Lower leg skin (tissue), 4 donors: Measurements from ENCODE around the gene FAM117B. TPM values are rescaled to one million over a fixed set of nuclear protein-coding genes. Genes with fewer than 3 reads are reported as not detected.

Experiments used
- DNase-seq, 2 donors: peaks; one replicate each; pipeline ENCODE4 v3.0.0-alpha.2; 2019; ENCODE audit warnings: low spot score in 2 of 2
- H3K4me3 ChIP-seq: fragments of 200-600 bp; sonication (generic); 2 replicates; pipeline ENCODE4 v1.5.1; 2017; ENCODE audit warnings: mild to moderate bottlenecking, low read depth; ENCODE audit not compliant: poor library complexity, severe bottlenecking
- CTCF ChIP-seq, 3 donors: fragments of 450-650 bp; IDR thresholded peaks; one replicate each; pipeline ENCODE4 v1.5.1; 2016; ENCODE audit warnings: antibody characterized with exemption in 3 of 3, mild to moderate bottlenecking in 3 of 3, moderate library complexity in 2 of 3
- POLR2A ChIP-seq, 2 donors: fragments of 450-650 bp; IDR thresholded peaks; one replicate each; pipeline ENCODE4 v1.6.1; 2016 to 2017; ENCODE audit warnings: antibody characterized with exemption in 2 of 2, mild to moderate bottlenecking in 1 of 2, moderate library complexity in 1 of 2
- WGBS, 2 donors: methylation state at CpG; one replicate each; pipeline ENCODE4 v1.1.5; 2018; 5-methylcytosine and 5-hydroxymethylcytosine counted together
- intact Hi-C: fragments of 100-400 bp; cut with DNase I; formaldehyde crosslinking; loops from one replicate; pipeline ENCODE4 v1.15.0; 2023; ENCODE audit warnings: low total_unique reads
- total RNA-seq, 4 donors: library from RNA; depleted of rRNA; stranded (reverse); fragments of >200 nt; gene quantifications; one replicate each; pipeline ENCODE4 v1.1.0, GENCODE V29; 2016

Gene FAM117B
- total RNA-seq, 4 donors from 2014 or later, result 9.6 to 28.8 (median 17.0) TPM

DNA sequence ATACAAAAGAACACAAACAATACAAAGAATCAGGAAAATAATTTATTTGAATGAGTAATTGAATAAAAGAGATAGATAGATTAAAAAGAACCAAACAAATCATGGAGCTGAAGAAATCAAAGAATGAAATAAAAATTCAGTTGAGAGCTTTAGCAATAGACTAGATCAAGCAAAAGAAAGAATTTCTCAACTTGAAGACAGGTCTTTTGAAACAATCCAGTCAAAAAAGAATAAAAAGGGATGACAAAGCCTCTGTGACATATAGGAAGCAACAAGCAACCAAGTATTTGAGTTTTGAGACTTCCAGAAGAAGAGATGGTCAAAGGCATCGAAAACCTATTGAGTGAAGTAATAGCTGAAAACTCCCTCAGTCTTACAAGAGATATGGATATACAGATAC lies 108.8 kb downstream of the FAM117B start:
- no peak for TF ChIP-seq POLR2A (IDR thresholded peaks at IDR 0.05)
- no peak for TF ChIP-seq CTCF (IDR thresholded peaks at IDR 0.05)
- no peak overlapping the region for H3K4me3 ChIP-seq
- DNase-seq, result no peak
- intact Hi-C loops, result no loop called here
- 94 to 100% methylated on average over 1 of the region's 1 CpG for WGBS, 2 donors

- no peak for TF ChIP-seq CTCF (IDR thresholded peaks at IDR 0.05)
- no peak for TF ChIP-seq POLR2A (IDR thresholded peaks at IDR 0.05)
- H3K4me3 ChIP-seq, result no peak overlapping the region
- 97 to 99% methylated on average over 2 of the region's 2 CpGs for WGBS, 2 donors
- intact Hi-C loops, result no loop called here
- DNase-seq, result no peak
These were observed 114.7 kb downstream of the FAM117B start for GRCh38 chr2:202749477-202749876.

DNA sequence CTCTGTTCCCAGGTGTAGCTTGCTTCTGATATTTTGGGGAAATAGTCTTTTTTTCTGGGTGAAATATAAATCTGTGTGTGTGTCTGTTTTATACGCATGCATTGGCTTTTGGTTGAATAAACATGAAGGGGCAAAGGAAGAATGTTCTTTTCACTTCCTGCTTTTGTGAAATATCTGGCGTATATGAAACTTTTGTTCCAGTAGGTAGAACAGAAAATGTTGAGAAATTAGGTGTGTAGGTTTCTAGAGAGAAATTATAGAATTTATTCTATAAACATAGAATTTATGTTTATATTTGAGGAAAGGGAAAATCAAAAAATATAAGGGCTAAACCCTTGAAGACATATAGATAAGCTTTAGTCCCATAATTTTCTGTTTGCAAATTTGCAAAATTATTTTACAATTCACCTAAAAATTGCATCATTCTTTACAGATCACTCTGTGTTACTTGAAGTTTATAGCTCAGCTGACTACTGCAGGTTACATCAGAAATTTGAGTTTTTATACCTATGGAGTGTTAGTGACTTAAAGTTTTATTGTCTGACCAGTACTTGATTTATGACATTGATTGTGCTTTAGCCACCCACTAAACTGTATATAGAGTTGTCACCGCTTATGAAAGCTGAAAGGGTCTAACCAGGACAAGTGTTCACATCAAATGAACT lies 116.1 kb downstream of the FAM117B start:
- TF ChIP-seq CTCF (IDR thresholded peaks at IDR 0.05), result no peak
- no peak for TF ChIP-seq POLR2A (IDR thresholded peaks at IDR 0.05)
- intact Hi-C loops, result no loop called here
- no peak for DNase-seq
- 87 to 97% methylated on average over 3 of the region's 3 CpGs for WGBS, 2 donors
- no peak overlapping the region for H3K4me3 ChIP-seq

DNA sequence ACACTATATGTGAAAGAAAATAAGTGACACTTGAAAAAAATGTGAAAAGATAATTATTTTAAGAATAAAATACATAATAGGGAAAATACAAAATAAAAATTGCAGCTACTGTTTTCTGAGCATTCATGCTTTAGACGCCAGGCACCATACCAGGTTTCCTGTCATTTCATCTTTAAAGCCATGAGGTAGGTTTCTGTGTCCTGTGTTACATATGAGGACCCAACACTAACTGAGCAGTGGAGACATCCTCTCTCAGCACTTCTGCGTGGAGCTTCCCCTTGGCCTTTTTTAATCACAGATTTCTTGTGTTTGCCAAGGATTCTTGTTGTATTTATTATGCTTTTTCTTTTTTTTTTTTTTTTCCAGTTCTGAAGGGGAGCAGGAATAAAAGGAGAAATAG lies 117.3 kb downstream of the FAM117B start:
- intact Hi-C loops, result no loop called here
- 73 to 76% methylated on average over 2 of the region's 2 CpGs for WGBS, 2 donors
- DNase-seq, result no peak
- no peak for TF ChIP-seq CTCF (IDR thresholded peaks at IDR 0.05)
- TF ChIP-seq POLR2A (IDR thresholded peaks at IDR 0.05), result no peak
- H3K4me3 ChIP-seq, result no peak overlapping the region

DNA sequence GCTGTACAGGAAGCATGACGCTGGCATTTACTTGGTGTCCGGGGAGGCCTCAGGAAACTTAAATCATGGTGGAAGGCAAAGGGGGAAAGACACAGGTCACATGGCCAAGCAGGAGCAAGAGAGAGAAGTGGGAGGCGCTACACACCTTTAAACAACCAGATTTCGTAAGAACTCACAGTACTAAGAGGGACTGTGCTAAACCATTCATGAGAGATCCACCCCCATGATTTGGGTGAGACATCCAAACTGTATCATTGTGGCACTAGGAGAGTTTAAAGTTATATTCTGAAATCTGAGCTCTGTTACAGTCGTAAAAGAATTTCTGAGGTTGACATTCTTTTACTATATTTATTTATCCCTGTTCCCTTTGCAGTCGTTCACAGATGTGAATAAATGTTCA lies 120.2 kb downstream of the FAM117B start:
- WGBS, 2 donors, result 91 to 93% methylated on average over 6 of the region's 6 CpGs
- DNase-seq, result no peak
- intact Hi-C loops, result no loop called here
- no peak for TF ChIP-seq POLR2A (IDR thresholded peaks at IDR 0.05)
- no peak for TF ChIP-seq CTCF (IDR thresholded peaks at IDR 0.05)
- H3K4me3 ChIP-seq, result no peak overlapping the region

- DNase-seq, result no peak
- WGBS, 2 donors, result 93 to 94% methylated on average over 3 of the region's 3 CpGs
- intact Hi-C loops, result no loop called here
- TF ChIP-seq POLR2A (IDR thresholded peaks at IDR 0.05), result no peak
- TF ChIP-seq CTCF (IDR thresholded peaks at IDR 0.05), result no peak
- H3K4me3 ChIP-seq, result no peak overlapping the region
These were observed 121.8 kb downstream of the FAM117B start for GRCh38 chr2:202756598-202756997.
